SU-DHL-6 (cell line): Measurements from ENCODE around the gene MAML3.

Experiments used
- H2AFZ ChIP-seq: fragments of 200-600 bp; sonication (generic); 2 replicates; pipeline ENCODE4 v1.6.1; 2014; ENCODE audit warnings: low read depth, mild to moderate bottlenecking, moderate library complexity, mixed read lengths, antibody characterized with exemption, low read length; ENCODE audit not compliant: severe bottlenecking
- H3F3A ChIP-seq: fragments of 200-600 bp; shearing (Covaris generic); 2 replicates; pipeline ENCODE4 v1.6.0; 2016; ENCODE audit warnings: antibody characterized with exemption, mild to moderate bottlenecking; ENCODE audit not compliant: insufficient read depth
- H3K27ac ChIP-seq: fragments of 200-600 bp; sonication (generic); 2 replicates; pipeline ENCODE4 v1.5.1; 2016; ENCODE audit warnings: low read depth, mild to moderate bottlenecking, low read length, moderate library complexity, mixed read lengths
- H3K27me3 ChIP-seq: fragments of 200-600 bp; sonication (generic), shearing (Covaris generic); 2 replicates; pipeline ENCODE4 v1.6.0; 2014; ENCODE audit warnings: mild to moderate bottlenecking, low read length
- H3K36me3 ChIP-seq: fragments of 200-600 bp; sonication (generic); 2 replicates; pipeline ENCODE4 v1.6.1; 2014; ENCODE audit warnings: mild to moderate bottlenecking, low read length, mixed read lengths
- H3K4me2 ChIP-seq: fragments of 300-600, 200-600 bp; shearing (Covaris generic), sonication (generic); 2 replicates; pipeline ENCODE4 v1.6.0; 2014; ENCODE audit warnings: low read length, low read depth, mild to moderate bottlenecking; ENCODE audit not compliant: poor library complexity, severe bottlenecking
- H3K4me3 ChIP-seq: fragments of 200-600 bp; sonication (generic); 2 replicates; pipeline ENCODE4 v1.5.1; 2014; ENCODE audit warnings: antibody characterized with exemption, low read length, mild to moderate bottlenecking, mixed read lengths; ENCODE audit not compliant: insufficient read depth, poor library complexity, severe bottlenecking
- H3K79me2 ChIP-seq: fragments of 200-600 bp; sonication (generic); 2 replicates; pipeline ENCODE4 v1.6.1; 2014; ENCODE audit warnings: mild to moderate bottlenecking, low read length, moderate library complexity; ENCODE audit not compliant: insufficient read depth
- H3K9ac ChIP-seq: fragments of 200-600 bp; sonication (generic); 2 replicates; pipeline ENCODE4 v1.7.0; 2014; ENCODE audit warnings: mild to moderate bottlenecking, low read length
- H3K9me2 ChIP-seq: fragments of 200-600 bp; sonication (generic); replicated peaks from 2 replicates; pipeline ENCODE4 v1.6.1; 2014; ENCODE audit warnings: low read length; ENCODE audit not compliant: insufficient read depth
- H3K9me3 ChIP-seq: fragments of 200-600 bp; sonication (generic); 2 replicates; pipeline ENCODE4 v1.6.1; 2014; ENCODE audit warnings: low read length, mixed read lengths; ENCODE audit not compliant: insufficient read depth
- H4K20me1 ChIP-seq: fragments of 200-600 bp; sonication (generic); 2 replicates; pipeline ENCODE4 v1.6.1; 2014; ENCODE audit warnings: low read depth, mild to moderate bottlenecking, antibody characterized with exemption, low read length, moderate library complexity, mixed read lengths
- EZH2phosphoT487 ChIP-seq: fragments of 200-600 bp; sonication (generic), shearing (Covaris generic); conservative IDR thresholded peaks from 2 replicates; pipeline ENCODE4 v1.6.1; 2018; ENCODE audit warnings: mild to moderate bottlenecking, antibody characterized with exemption, low read length, moderate library complexity, mixed read lengths
- TF ChIP-seq, protein P1 (sequence below): fragments of 200-600 bp; sonication (generic); IDR thresholded peaks from one replicate; pipeline ENCODE4 v1.5.1; 2017; ENCODE audit warnings: antibody characterized with exemption, mild to moderate bottlenecking, low read length, moderate library complexity; ENCODE audit not compliant: insufficient read depth, poor library complexity, severe bottlenecking

MAML3 gene

GRCh38 chr4:140099983-140100382 lies 54.0 kb downstream of the MAML3 start:
- no peak overlapping the region for H3K9ac ChIP-seq

DNA sequence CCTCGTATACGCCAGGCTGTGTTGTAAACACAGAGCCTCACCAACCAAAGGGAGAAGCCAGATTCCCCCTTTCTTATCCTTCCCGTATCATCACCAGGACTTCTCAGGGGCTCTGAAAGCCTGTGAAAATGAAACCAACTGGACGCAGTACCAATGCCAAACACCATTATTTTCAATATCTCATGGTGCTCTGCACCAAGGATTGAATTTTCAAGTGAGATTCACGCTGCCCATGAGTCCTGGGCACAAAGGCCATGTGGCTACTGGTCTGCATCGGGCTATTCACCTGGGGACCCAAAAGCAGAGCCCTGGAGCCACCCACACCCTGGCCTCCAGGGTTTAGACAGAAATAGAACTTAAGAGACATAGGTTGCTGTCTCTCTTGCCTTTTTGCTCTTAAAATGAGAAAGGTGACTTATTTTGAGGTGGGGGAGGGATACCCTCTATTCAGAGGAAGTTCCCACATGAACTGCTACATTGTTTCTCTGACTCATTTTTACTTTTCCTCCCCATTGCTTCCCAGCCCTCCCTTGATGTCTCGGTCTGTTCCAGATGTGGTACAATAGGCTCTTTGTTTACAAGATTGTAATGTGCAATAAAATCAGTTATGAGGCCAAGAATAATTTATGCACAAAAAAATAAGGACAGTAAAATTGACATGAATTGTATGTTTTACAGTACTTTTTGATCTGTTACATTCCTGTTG lies 55.4 kb downstream of the MAML3 start:
- Histone ChIP-seq H3K4me3 (no peak overlapping the region), H3K9me2 (no peaks in the 10 kb centered on the region), H3K27me3 (no peaks in the 10 kb centered on the region), H3K79me2 (no peaks in the 10 kb centered on the region), H3K9me3 (no peaks in the 10 kb centered on the region), H3K9ac (no peak overlapping the region), H2AFZ (no peak overlapping the region), H3K4me2 (no peak overlapping the region), H3K27ac (no peak overlapping the region), H4K20me1 (no peaks in the 10 kb centered on the region), H3F3A (no peaks in the 10 kb centered on the region), H3K36me3 (no peaks in the 10 kb centered on the region)
- TF ChIP-seq, protein P1, sequence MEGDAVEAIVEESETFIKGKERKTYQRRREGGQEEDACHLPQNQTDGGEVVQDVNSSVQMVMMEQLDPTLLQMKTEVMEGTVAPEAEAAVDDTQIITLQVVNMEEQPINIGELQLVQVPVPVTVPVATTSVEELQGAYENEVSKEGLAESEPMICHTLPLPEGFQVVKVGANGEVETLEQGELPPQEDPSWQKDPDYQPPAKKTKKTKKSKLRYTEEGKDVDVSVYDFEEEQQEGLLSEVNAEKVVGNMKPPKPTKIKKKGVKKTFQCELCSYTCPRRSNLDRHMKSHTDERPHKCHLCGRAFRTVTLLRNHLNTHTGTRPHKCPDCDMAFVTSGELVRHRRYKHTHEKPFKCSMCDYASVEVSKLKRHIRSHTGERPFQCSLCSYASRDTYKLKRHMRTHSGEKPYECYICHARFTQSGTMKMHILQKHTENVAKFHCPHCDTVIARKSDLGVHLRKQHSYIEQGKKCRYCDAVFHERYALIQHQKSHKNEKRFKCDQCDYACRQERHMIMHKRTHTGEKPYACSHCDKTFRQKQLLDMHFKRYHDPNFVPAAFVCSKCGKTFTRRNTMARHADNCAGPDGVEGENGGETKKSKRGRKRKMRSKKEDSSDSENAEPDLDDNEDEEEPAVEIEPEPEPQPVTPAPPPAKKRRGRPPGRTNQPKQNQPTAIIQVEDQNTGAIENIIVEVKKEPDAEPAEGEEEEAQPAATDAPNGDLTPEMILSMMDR, result no peak
- TF ChIP-seq EZH2phosphoT487, result no peak

More at GRCh38 chr4:140099983-140100382, 54.0 kb downstream of the MAML3 start:
- TF ChIP-seq EZH2phosphoT487, result no peak
- TF ChIP-seq, protein P1, result no peak
- no peak overlapping the region for H3K27ac ChIP-seq
- H3F3A ChIP-seq, result no peaks in the 10 kb centered on the region
- no peak overlapping the region for H3K4me2 ChIP-seq
- H2AFZ ChIP-seq, result no peak overlapping the region
- no peaks in the 10 kb centered on the region for H3K9me2 ChIP-seq
- H3K79me2 ChIP-seq, result no peaks in the 10 kb centered on the region
- H3K36me3 ChIP-seq, result no peaks in the 10 kb centered on the region
- H3K4me3 ChIP-seq, result no peak overlapping the region
- H4K20me1 ChIP-seq, result no peaks in the 10 kb centered on the region
- no peaks in the 10 kb centered on the region for H3K27me3 ChIP-seq
- H3K9me3 ChIP-seq, result no peaks in the 10 kb centered on the region

DNA sequence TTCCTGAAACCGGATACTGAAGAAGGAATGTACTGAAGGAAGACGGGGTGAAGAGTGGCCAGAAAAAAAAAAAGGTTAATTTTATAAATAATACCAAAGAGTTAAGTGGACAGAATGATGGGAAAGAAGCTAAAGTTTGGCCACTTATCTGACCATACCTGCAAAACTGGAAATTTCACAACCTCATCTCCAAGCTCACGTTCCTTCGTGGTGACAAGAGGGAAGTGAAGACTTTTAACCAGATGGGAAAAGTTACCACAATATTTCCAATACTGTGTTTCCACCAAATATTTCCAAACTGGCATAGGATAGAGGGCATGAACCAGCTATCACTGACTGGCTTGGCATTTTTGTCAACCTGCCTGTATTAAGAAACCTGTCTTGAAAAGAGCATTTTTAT lies 56.4 kb downstream of the MAML3 start:
- Histone ChIP-seq H3K9ac (no peak overlapping the region), H3K27ac (no peak overlapping the region), H3F3A (no peaks in the 10 kb centered on the region), H3K36me3 (no peaks in the 10 kb centered on the region), H3K79me2 (no peaks in the 10 kb centered on the region), H3K4me2 (no peak overlapping the region), H2AFZ (no peak overlapping the region), H4K20me1 (no peaks in the 10 kb centered on the region), H3K9me3 (no peaks in the 10 kb centered on the region), H3K4me3 (no peak overlapping the region), H3K27me3 (no peaks in the 10 kb centered on the region), H3K9me2 (no peaks in the 10 kb centered on the region)
- no peak for TF ChIP-seq EZH2phosphoT487
- TF ChIP-seq, protein P1, result no peak
